Neural progenitor cell (in vitro differentiated cells): ENCODE data around the gene DNAJC24. TPM values are rescaled to one million over a fixed set of nuclear protein-coding genes. Genes with fewer than 3 reads are reported as not detected.
"Not testable (repeated sequence)": the region's sequence is repeated elsewhere in the genome, so short reads cannot be mapped to it uniquely, and the experiment has no call there.

Experiments
- DNase-seq: peaks from one replicate; pipeline ENCODE4 v3.0.0-alpha.2; 2016; ENCODE audit warnings: low spot score
- H2AFZ ChIP-seq: fragments of 200-600 bp; sonication (generic); replicated peaks from 2 replicates; pipeline ENCODE4 v1.6.1; 2016; ENCODE audit warnings: antibody characterized with exemption
- H3F3A ChIP-seq: fragments of 200-600 bp; sonication (generic); 2 replicates; pipeline ENCODE4 v1.6.1; 2016; ENCODE audit warnings: antibody characterized with exemption, low read depth
- H3K27ac ChIP-seq: fragments of 200-600 bp; sonication (generic); 2 replicates; pipeline ENCODE4 v1.5.1; 2016; ENCODE audit warnings: mild to moderate bottlenecking
- H3K27me3 ChIP-seq: fragments of 200-600 bp; sonication (generic); 2 replicates; pipeline ENCODE4 v1.6.1; 2016; ENCODE audit warnings: mild to moderate bottlenecking, moderate library complexity
- H3K36me3 ChIP-seq: fragments of 200-600 bp; sonication (generic); 2 replicates; pipeline ENCODE4 v1.5.1; 2016
- H3K4me1 ChIP-seq: fragments of 200-600 bp; sonication (generic); 2 replicates; pipeline ENCODE4 v1.6.1; 2016; ENCODE audit warnings: mixed run types
- H3K4me2 ChIP-seq: fragments of 200-600 bp; sonication (generic); 2 replicates; pipeline ENCODE4 v1.6.1; 2016
- H3K4me3 ChIP-seq: fragments of 200-600 bp; sonication (generic); 2 replicates; pipeline ENCODE4 v1.5.1; 2016
- H3K79me2 ChIP-seq: fragments of 200-600 bp; sonication (generic); 2 replicates; pipeline ENCODE4 v1.6.1; 2016; ENCODE audit warnings: low read depth
- H3K9ac ChIP-seq: fragments of 200-600 bp; sonication (generic); 2 replicates; pipeline ENCODE4 v1.6.1; 2016
- H3K9me3 ChIP-seq: fragments of 200-600 bp; sonication (generic); 2 replicates; pipeline ENCODE4 v1.5.1; 2016; ENCODE audit warnings: low read depth
- H4K20me1 ChIP-seq: fragments of 200-600 bp; sonication (generic); 2 replicates; pipeline ENCODE4 v1.6.1; 2016; ENCODE audit warnings: low read depth
- H3K27ac Mint-ChIP-seq: 3 replicates; pipeline ENCODE4 v1.8.0; 2021; ENCODE audit warnings: mixed read lengths
- H3K27me3 Mint-ChIP-seq: 2 replicates; pipeline ENCODE4 v1.8.0; 2022; ENCODE audit warnings: low read depth, mild to moderate bottlenecking, inconsistent platforms, moderate library complexity, mixed read lengths; ENCODE audit not compliant: insufficient read depth
- H3K36me3 Mint-ChIP-seq: 3 replicates; pipeline ENCODE4 v1.8.0; 2021; ENCODE audit warnings: mixed read lengths
- H3K4me1 Mint-ChIP-seq: 3 replicates; pipeline ENCODE4 v1.8.0; 2021; ENCODE audit warnings: mixed read lengths
- H3K4me3 Mint-ChIP-seq: 3 replicates; pipeline ENCODE4 v1.8.0; 2021; ENCODE audit warnings: mild to moderate bottlenecking, moderate library complexity, mixed read lengths
- H3K9me3 Mint-ChIP-seq: 3 replicates; pipeline ENCODE4 v1.8.0; 2020; ENCODE audit warnings: mixed read lengths
- EZH2 ChIP-seq: fragments of 200-600 bp; sonication (generic); IDR thresholded peaks from 2 replicates; pipeline ENCODE4 v1.6.1; 2017; ENCODE audit warnings: antibody characterized with exemption, mild to moderate bottlenecking, moderate library complexity
- EZH2phosphoT487 ChIP-seq: fragments of 200-600 bp; sonication (generic); IDR thresholded peaks from 2 replicates; pipeline ENCODE4 v1.6.1; 2017; ENCODE audit warnings: antibody characterized with exemption
- total RNA-seq: library from RNA; depleted of rRNA; stranded (reverse); fragments of >200 nt; gene quantifications from 2 replicates; pipeline ENCODE4 v1.2.3, GENCODE V29; 2015; ENCODE audit warnings: low replicate concordance
- TF ChIP-seq, protein P1 (sequence below): fragments of 200-600 bp; sonication (generic); IDR thresholded peaks from 2 replicates; pipeline ENCODE4 v1.5.1; 2017; ENCODE audit warnings: antibody characterized with exemption, mild to moderate bottlenecking

The DNAJC24 gene, protein sequence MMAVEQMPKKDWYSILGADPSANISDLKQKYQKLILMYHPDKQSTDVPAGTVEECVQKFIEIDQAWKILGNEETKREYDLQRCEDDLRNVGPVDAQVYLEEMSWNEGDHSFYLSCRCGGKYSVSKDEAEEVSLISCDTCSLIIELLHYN
- 52.2 and 80.9 TPM in 2 replicates for total RNA-seq

DNA sequence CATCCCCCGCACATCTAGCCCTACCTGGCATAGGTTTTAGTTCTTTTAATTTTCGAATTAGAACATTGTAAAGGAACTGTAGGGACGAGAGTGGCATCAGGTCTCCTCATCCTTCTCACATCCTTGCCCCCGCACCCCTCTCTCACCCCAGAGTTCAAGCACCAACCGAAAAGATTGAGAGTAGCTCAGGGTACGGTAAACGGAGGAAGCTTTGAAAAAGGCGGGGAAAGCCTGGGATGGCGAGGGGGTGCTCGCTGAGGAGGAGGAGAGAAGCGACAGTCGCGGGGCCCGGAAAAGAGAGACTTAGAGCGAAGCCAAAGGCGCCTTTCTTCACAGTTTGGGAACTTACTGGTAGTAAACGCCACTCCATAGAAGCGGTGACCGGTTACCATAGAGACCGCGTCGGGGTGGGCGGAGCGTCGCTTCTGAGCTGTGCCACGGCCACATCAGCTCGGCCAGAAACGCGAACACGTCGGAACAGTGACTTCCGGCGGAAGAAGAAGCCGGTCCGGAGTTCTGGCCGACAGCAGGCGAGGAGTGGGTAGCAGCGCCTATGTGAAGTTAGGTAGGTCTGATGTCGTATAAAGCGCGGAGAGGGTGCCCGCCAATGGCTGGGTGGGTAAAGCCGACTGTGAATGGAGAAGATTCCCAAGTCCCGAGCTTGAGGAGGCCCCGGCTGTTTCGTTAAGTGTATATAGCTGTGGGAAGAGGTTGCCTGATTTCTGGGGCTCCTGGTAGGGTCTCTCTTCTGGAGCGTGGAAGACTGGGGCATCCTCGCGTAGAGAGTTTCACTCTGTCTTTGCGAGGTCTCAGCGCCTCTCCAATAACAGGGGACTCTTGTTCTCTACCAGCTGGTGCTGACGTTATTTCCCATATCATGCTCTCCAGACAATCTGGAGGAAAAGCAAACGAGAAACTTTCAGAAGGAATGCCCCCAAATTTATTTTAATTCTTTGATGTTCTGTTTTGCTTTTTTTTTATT is at the start of gene DNAJC24, which contains the start of gene DCDC1:
Gene DNAJC24, plus strand, starts transcription at position 513 of the 982 bp plus-strand sequence. CDS start 889 bp downstream, outside the sequence.
Gene DCDC1, minus strand, starts transcription at position 392 of the 982 bp plus-strand sequence. CDS start 41,459 bp downstream, outside the sequence.
- Histone ChIP-seq H3K9me3 (no peaks in the 10 kb centered on the region), H3K4me3 (peak within 1 kb of the TSS; percentile 81), H3K36me3 (peaks cover 4% of the 10 kb centered on the region), H3K4me1 (peaks cover 19% of the 10 kb centered on the region), H3F3A (peaks cover 7% of the 10 kb centered on the region), H3K9ac (peak within 1 kb of the TSS; percentile 60), H3K27ac (peak within 1 kb of the TSS; percentile 59), H3K27me3 (peaks cover 3% of the 10 kb centered on the region), H3K79me2 (peaks cover 48% of the 10 kb centered on the region), H4K20me1 (no peaks in the 10 kb centered on the region), H2AFZ (peak within 1 kb of the TSS; percentile 95), H3K4me2 (peak within 1 kb of the TSS; percentile 85)
- TF ChIP-seq, protein P1, sequence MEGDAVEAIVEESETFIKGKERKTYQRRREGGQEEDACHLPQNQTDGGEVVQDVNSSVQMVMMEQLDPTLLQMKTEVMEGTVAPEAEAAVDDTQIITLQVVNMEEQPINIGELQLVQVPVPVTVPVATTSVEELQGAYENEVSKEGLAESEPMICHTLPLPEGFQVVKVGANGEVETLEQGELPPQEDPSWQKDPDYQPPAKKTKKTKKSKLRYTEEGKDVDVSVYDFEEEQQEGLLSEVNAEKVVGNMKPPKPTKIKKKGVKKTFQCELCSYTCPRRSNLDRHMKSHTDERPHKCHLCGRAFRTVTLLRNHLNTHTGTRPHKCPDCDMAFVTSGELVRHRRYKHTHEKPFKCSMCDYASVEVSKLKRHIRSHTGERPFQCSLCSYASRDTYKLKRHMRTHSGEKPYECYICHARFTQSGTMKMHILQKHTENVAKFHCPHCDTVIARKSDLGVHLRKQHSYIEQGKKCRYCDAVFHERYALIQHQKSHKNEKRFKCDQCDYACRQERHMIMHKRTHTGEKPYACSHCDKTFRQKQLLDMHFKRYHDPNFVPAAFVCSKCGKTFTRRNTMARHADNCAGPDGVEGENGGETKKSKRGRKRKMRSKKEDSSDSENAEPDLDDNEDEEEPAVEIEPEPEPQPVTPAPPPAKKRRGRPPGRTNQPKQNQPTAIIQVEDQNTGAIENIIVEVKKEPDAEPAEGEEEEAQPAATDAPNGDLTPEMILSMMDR = no peak
- H3K36me3 Mint-ChIP-seq = peaks cover 3% of the 10 kb centered on the region
- DNase-seq = peak; percentile 98
- H3K4me3 Mint-ChIP-seq = peak within 1 kb of the TSS; percentile 96
- H3K9me3 Mint-ChIP-seq = no peaks in the 10 kb centered on the region
- H3K4me1 Mint-ChIP-seq = peaks cover 17% of the 10 kb centered on the region
- no peaks in the 10 kb centered on the region for H3K27me3 Mint-ChIP-seq
- peak within 1 kb of the TSS; percentile 78 for H3K27ac Mint-ChIP-seq

DNA sequence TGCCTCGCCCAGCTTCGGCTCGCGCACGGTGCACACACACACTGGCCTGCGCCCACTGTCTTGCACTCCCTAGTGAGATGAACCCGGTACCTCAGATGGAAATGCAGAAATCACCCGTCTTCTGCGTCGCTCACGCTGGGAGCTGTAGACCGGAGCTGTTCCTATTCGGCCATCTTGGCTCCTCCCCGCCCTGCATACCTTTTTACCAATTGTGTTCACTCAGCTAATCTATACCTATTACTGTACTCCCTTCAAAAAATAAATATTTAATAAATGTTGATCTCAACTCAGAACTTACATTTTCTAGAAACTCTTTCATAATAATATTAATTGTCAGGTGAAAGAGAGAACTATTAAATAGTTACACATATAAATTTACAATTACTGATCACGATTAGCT is 48.2 kb upstream of the DNAJC24 start:
- H2AFZ ChIP-seq = not testable (repeated sequence)

DNA sequence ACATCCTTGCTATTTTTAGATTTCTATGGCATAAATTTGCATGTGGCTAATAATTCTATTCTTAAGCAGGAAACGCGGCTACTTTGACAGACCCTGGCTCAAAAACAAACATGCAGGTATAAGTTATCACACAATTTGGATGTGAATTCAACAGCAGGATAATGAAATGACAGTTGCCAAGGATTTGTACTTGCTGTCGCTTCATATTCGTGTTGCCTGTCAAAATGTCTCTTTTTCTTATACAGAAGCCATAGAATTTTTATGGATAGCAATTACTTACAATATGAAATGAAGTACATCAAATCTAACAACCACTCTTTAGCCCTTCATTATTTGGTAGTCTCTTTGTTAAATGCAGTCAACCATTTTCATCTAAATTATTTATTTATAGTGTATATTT is 46.5 kb upstream of the DNAJC24 start:
- H3K4me2 ChIP-seq = no peak overlapping the region
- no peaks in the 10 kb centered on the region for H4K20me1 ChIP-seq
- H3K79me2 ChIP-seq = no peaks in the 10 kb centered on the region
- no peaks in the 10 kb centered on the region for H3K27me3 ChIP-seq
- no peak overlapping the region for H3K9ac ChIP-seq
- H3K4me1 Mint-ChIP-seq = no peaks in the 10 kb centered on the region
- H3K4me3 Mint-ChIP-seq = no peak overlapping the region
- H2AFZ ChIP-seq = no peak overlapping the region
- peaks cover 14% of the 10 kb centered on the region for H3K36me3 Mint-ChIP-seq
- DNase-seq = no peak
- no peak overlapping the region for H3K27ac Mint-ChIP-seq
- no peak overlapping the region for H3K27ac ChIP-seq
- H3K36me3 ChIP-seq = no peaks in the 10 kb centered on the region
- no peak overlapping the region for H3K4me3 ChIP-seq
- no peaks in the 10 kb centered on the region for H3K9me3 ChIP-seq
- peaks cover 5% of the 10 kb centered on the region for H3K4me1 ChIP-seq
- TF ChIP-seq EZH2 = no peak
- TF ChIP-seq, protein P1 = no peak
- no peak for TF ChIP-seq EZH2phosphoT487
- no peaks in the 10 kb centered on the region for H3K27me3 Mint-ChIP-seq
- H3F3A ChIP-seq = no peaks in the 10 kb centered on the region
- H3K9me3 Mint-ChIP-seq = peaks cover 9% of the 10 kb centered on the region

More for the DNA sequence above, 48.2 kb upstream of the DNAJC24 start:
- not testable (repeated sequence) for H3K9ac ChIP-seq, H3K4me3 Mint-ChIP-seq, H3K27ac ChIP-seq, H3K36me3 ChIP-seq, H3K4me1 Mint-ChIP-seq, H3K4me3 ChIP-seq, DNase-seq, H3K9me3 Mint-ChIP-seq, H3K9me3 ChIP-seq, H3K27ac Mint-ChIP-seq, H4K20me1 ChIP-seq, H3K27me3 ChIP-seq, H3F3A ChIP-seq, H3K4me1 ChIP-seq, H3K4me2 ChIP-seq, H3K79me2 ChIP-seq, H3K27me3 Mint-ChIP-seq
- peaks cover 11% of the 10 kb centered on the region for H3K36me3 Mint-ChIP-seq
